ENCODE measurements around the gene IPCEF1.

The IPCEF1 gene

GRCh38 chr6:154377726-154378125 lies 21.1 kb upstream of the IPCEF1 start:
- Histone ChIP-seq H3K36me3 (ENCODE audit: control insufficient read depth, insufficient read depth, low read length) (no peaks in the 10 kb centered on the region), H3K27ac (ENCODE audit: insufficient read depth, low read depth, low read length, poor library complexity, severe bottlenecking) (no peak overlapping the region), H3K4me1 (ENCODE audit: control insufficient read depth, insufficient read depth, low read length) (no peaks in the 10 kb centered on the region), H3K4me3 (ENCODE audit: insufficient read depth, low read depth, low read length) (no peak overlapping the region), H3K9me3 (ENCODE audit: control insufficient read depth, low read length) (no peaks in the 10 kb centered on the region), H3K27me3 (ENCODE audit: control insufficient read depth, insufficient read depth, low read length, poor library complexity, severe bottlenecking) (no peaks in the 10 kb centered on the region)
- 91 to 94% methylated on average over 4 of the region's 4 CpGs for WGBS, 2 experiments

DNA sequence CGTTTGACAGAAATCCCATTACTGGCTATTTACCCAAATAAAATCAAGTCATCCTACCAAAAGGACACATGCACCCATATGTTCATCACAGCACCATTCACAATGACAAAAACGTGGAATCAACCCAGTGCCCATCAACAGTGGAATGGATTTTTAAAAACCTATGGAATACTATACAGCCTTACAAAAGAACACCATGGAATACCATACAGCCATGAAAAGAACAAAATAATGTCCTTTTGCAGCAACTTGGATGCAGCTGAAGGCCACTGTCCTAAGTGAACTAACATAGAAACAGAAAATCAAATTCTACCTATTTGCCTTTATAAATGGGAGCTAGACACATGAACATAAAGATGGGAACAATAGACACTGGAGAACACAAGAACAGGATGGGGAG lies 17.4 kb upstream of the IPCEF1 start:
- WGBS, 2 experiments, result 81 to 92% methylated on average over 2 of the region's 2 CpGs
- Histone ChIP-seq H3K4me3 (ENCODE audit: insufficient read depth, low read depth, low read length) (no peak overlapping the region), H3K27ac (ENCODE audit: insufficient read depth, low read depth, low read length, poor library complexity, severe bottlenecking) (no peak overlapping the region), H3K4me1 (ENCODE audit: control insufficient read depth, insufficient read depth, low read length) (no peaks in the 10 kb centered on the region), H3K36me3 (ENCODE audit: control insufficient read depth, insufficient read depth, low read length) (no peaks in the 10 kb centered on the region), H3K27me3 (ENCODE audit: control insufficient read depth, insufficient read depth, low read length, poor library complexity, severe bottlenecking) (no peaks in the 10 kb centered on the region), H3K9me3 (ENCODE audit: control insufficient read depth, low read length) (no peaks in the 10 kb centered on the region)

GRCh38 chr6:154371281-154371680 lies 14.7 kb upstream of the IPCEF1 start:
- WGBS, 2 experiments, result 78 to 87% methylated on average over 4 of the region's 4 CpGs
- Histone ChIP-seq H3K9me3 (ENCODE audit: control insufficient read depth, low read length) (no peaks in the 10 kb centered on the region), H3K36me3 (ENCODE audit: control insufficient read depth, insufficient read depth, low read length) (no peaks in the 10 kb centered on the region), H3K4me3 (ENCODE audit: insufficient read depth, low read depth, low read length) (no peak overlapping the region), H3K4me1 (ENCODE audit: control insufficient read depth, insufficient read depth, low read length) (no peaks in the 10 kb centered on the region), H3K27me3 (ENCODE audit: control insufficient read depth, insufficient read depth, low read length, poor library complexity, severe bottlenecking) (no peaks in the 10 kb centered on the region), H3K27ac (ENCODE audit: insufficient read depth, low read depth, low read length, poor library complexity, severe bottlenecking) (no peak overlapping the region)

GRCh38 chr6:154370545-154370944 lies 13.9 kb upstream of the IPCEF1 start:
- Histone ChIP-seq H3K27ac (ENCODE audit: insufficient read depth, low read depth, low read length, poor library complexity, severe bottlenecking) (no peak overlapping the region), H3K9me3 (ENCODE audit: control insufficient read depth, low read length) (no peaks in the 10 kb centered on the region)
- WGBS, 2 experiments, result 71 to 73% methylated on average over 4 of the region's 4 CpGs

DNA sequence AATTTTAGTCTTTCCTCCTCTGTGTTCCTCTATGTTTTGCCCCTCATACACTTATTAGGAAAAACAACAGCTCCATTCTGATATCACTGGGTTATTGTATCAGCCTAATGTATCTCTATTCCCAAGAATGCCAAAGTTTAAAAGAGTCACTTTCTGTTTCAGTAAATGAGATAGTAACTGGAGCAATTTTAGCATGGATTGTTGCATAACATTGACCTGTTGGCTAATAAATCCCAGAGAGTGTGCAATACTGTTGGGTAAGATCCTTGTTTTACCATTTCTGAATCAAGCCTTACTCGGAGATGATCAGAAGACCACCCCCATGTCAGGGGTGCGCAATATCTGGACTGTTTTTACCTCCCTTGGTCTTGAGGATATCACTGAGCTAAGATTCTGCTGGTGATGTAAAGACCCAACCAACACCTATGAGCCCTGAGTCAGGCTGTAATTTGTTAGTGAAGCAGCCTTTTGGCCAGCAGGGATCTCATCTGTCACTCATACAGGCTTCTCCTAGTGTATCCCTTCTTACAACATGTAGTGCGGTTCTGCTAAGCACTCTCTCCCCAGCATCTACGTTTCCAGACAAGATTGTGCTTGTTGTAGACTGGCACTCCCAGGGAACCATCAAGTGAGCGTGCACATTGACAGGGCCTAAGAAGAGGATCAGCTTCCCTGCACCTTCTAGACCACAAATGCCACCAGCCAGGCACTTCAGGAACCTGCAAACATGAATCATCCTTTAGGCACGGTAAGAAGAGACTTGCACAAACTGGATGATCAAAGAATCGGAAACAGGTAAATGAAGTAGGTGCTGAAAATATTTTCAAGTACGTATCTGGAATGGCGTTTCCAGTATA lies 11.5 kb upstream of the IPCEF1 start:
- Histone ChIP-seq H3K36me3 (ENCODE audit: control insufficient read depth, insufficient read depth, low read length) (no peaks in the 10 kb centered on the region), H3K27ac (ENCODE audit: insufficient read depth, low read depth, low read length, poor library complexity, severe bottlenecking) (no peak overlapping the region), H3K9me3 (ENCODE audit: control insufficient read depth, low read length) (no peaks in the 10 kb centered on the region), H3K27me3 (ENCODE audit: control insufficient read depth, insufficient read depth, low read length, poor library complexity, severe bottlenecking) (no peaks in the 10 kb centered on the region), H3K4me3 (ENCODE audit: insufficient read depth, low read depth, low read length) (no peak overlapping the region), H3K4me1 (ENCODE audit: control insufficient read depth, insufficient read depth, low read length) (no peaks in the 10 kb centered on the region)
- 94 to 97% methylated on average over 9 of the region's 9 CpGs for WGBS, 2 experiments

More at GRCh38 chr6:154370545-154370944, 13.9 kb upstream of the IPCEF1 start:
- Histone ChIP-seq H3K4me1 (ENCODE audit: control insufficient read depth, insufficient read depth, low read length) (no peaks in the 10 kb centered on the region), H3K4me3 (ENCODE audit: insufficient read depth, low read depth, low read length) (no peak overlapping the region), H3K36me3 (ENCODE audit: control insufficient read depth, insufficient read depth, low read length) (no peaks in the 10 kb centered on the region), H3K27me3 (ENCODE audit: control insufficient read depth, insufficient read depth, low read length, poor library complexity, severe bottlenecking) (no peaks in the 10 kb centered on the region)

GRCh38 chr6:154367336-154367735 lies 10.7 kb upstream of the IPCEF1 start:
- Histone ChIP-seq H3K27ac (ENCODE audit: insufficient read depth, low read depth, low read length, poor library complexity, severe bottlenecking) (no peak overlapping the region), H3K36me3 (ENCODE audit: control insufficient read depth, insufficient read depth, low read length) (no peaks in the 10 kb centered on the region), H3K4me3 (ENCODE audit: insufficient read depth, low read depth, low read length) (no peak overlapping the region), H3K9me3 (ENCODE audit: control insufficient read depth, low read length) (no peaks in the 10 kb centered on the region), H3K27me3 (ENCODE audit: control insufficient read depth, insufficient read depth, low read length, poor library complexity, severe bottlenecking) (no peaks in the 10 kb centered on the region), H3K4me1 (ENCODE audit: control insufficient read depth, insufficient read depth, low read length) (no peaks in the 10 kb centered on the region)
- 89 to 95% methylated on average over 4 of the region's 5 CpGs for WGBS, 2 experiments

- Histone ChIP-seq H3K9me3 (ENCODE audit: control insufficient read depth, low read length) (no peaks in the 10 kb centered on the region), H3K4me1 (ENCODE audit: control insufficient read depth, insufficient read depth, low read length) (no peaks in the 10 kb centered on the region), H3K36me3 (ENCODE audit: control insufficient read depth, insufficient read depth, low read length) (no peaks in the 10 kb centered on the region), H3K27ac (ENCODE audit: insufficient read depth, low read depth, low read length, poor library complexity, severe bottlenecking) (no peak overlapping the region), H3K4me3 (ENCODE audit: insufficient read depth, low read depth, low read length) (no peak overlapping the region), H3K27me3 (ENCODE audit: control insufficient read depth, insufficient read depth, low read length, poor library complexity, severe bottlenecking) (no peaks in the 10 kb centered on the region)
- whole genome bisulfite sequencing, 2 experiments, result 90 to 93% methylated on average over 4 of the region's 4 CpGs
These were observed 7.2 kb upstream of the IPCEF1 start for GRCh38 chr6:154363821-154364220.

- Histone ChIP-seq H3K4me3 (ENCODE audit: insufficient read depth, low read depth, low read length) (no peak overlapping the region), H3K27me3 (ENCODE audit: control insufficient read depth, insufficient read depth, low read length, poor library complexity, severe bottlenecking) (no peaks in the 10 kb centered on the region), H3K4me1 (ENCODE audit: control insufficient read depth, insufficient read depth, low read length) (no peaks in the 10 kb centered on the region), H3K27ac (ENCODE audit: insufficient read depth, low read depth, low read length, poor library complexity, severe bottlenecking) (no peak overlapping the region), H3K9me3 (ENCODE audit: control insufficient read depth, low read length) (no peaks in the 10 kb centered on the region), H3K36me3 (ENCODE audit: control insufficient read depth, insufficient read depth, low read length) (no peaks in the 10 kb centered on the region)
- WGBS, 2 experiments, result 96 to 97% methylated on average over 5 of the region's 5 CpGs
These were observed 4.9 kb upstream of the IPCEF1 start for GRCh38 chr6:154361476-154361875.

DNA sequence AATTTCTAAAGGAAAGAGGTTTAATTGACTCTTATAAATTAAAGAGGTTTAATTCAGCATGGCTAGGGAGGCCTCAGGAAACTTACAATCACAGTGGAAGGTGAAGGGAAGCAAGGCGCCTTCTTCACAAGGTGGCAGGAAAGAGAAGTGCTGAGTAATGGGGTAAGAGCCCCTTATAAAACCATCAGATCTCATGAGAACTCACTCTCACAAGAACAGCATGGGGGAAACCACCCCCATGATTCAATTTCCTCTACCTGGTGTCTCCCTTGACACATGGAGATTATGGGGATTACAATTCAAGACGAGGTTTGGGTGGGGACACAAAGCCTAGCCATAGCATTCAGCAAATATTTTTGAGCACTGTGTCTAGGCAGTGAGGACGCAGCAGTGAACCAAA lies 3.9 kb upstream of the IPCEF1 start:
- Histone ChIP-seq H3K27me3 (ENCODE audit: control insufficient read depth, insufficient read depth, low read length, poor library complexity, severe bottlenecking) (no peaks in the 10 kb centered on the region), H3K4me1 (ENCODE audit: control insufficient read depth, insufficient read depth, low read length) (no peaks in the 10 kb centered on the region), H3K4me3 (ENCODE audit: insufficient read depth, low read depth, low read length) (no peak overlapping the region), H3K9me3 (ENCODE audit: control insufficient read depth, low read length) (no peaks in the 10 kb centered on the region), H3K36me3 (ENCODE audit: control insufficient read depth, insufficient read depth, low read length) (no peaks in the 10 kb centered on the region), H3K27ac (ENCODE audit: insufficient read depth, low read depth, low read length, poor library complexity, severe bottlenecking) (no peak overlapping the region)
- 93 to 94% methylated on average over 3 of the region's 3 CpGs for WGBS, 2 experiments

DNA sequence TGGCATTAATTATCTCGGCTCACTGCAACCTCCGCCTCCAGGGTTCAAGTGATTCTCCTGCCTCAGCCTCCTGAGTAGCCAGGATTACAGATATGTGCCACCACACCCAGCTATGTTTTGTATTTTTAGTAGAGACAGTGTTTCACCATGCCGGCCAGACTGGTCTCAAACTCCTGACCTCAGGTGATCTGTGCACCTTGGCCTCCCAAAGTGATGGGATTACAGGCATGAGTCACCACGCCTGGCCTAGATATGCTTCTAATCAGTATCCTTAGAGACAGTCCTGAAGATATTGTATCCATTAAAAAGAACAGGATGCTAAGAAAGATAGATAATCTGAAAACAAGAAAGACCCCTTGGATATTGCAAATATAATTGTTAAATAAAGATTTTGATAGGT lies 3.1 kb upstream of the IPCEF1 start:
- Histone ChIP-seq H3K27me3 (ENCODE audit: control insufficient read depth, insufficient read depth, low read length, poor library complexity, severe bottlenecking) (no peaks in the 10 kb centered on the region), H3K27ac (ENCODE audit: insufficient read depth, low read depth, low read length, poor library complexity, severe bottlenecking) (no peak overlapping the region), H3K4me1 (ENCODE audit: control insufficient read depth, insufficient read depth, low read length) (no peaks in the 10 kb centered on the region), H3K9me3 (ENCODE audit: control insufficient read depth, low read length) (no peaks in the 10 kb centered on the region), H3K4me3 (ENCODE audit: insufficient read depth, low read depth, low read length) (no peak overlapping the region), H3K36me3 (ENCODE audit: control insufficient read depth, insufficient read depth, low read length) (no peaks in the 10 kb centered on the region)
- WGBS, 2 experiments, result 93 to 94% methylated on average over 4 of the region's 4 CpGs
